Caco-2 (cell line): ENCODE results near the gene MFSD1. TPM values are rescaled to one million over a fixed set of nuclear protein-coding genes. Genes with fewer than 3 reads are reported as not detected.

ENCODE experiments used
- BruUV-seq: library from RNA; stranded (reverse); fragments of 400-500 nt; replicated peaks from 2 replicates; lab custom pipeline; 2021; lab: Mats Ljungman, UMichigan
- CTCF ChIA-PET: fragments of 300-600 bp; sonication (Branson Sonifier 250); formaldehyde crosslinking; loops from one replicate; lab custom pipeline; 2022; ENCODE audit warnings: antibody characterized with exemption; lab: Charles Lee
- POLR2A ChIA-PET: fragments of 300-600 bp; sonication (Branson Sonifier 250); formaldehyde crosslinking; loops from one replicate; lab custom pipeline; 2022; ENCODE audit warnings: antibody characterized with exemption; lab: Charles Lee
- DNase-seq, 2 experiments: peaks; one replicate each; pipeline versions ENCODE4 v3.0.0 to v3.0.0-alpha.2; 2020 to 2022
- H3K27me3 ChIP-seq: replicated peaks from 2 replicates; pipeline ENCODE4 v1.6.0; 2011; ENCODE audit warnings: low read length; ENCODE audit not compliant: control insufficient read depth, insufficient read depth
- H3K36me3 ChIP-seq: 2 replicates; pipeline ENCODE4 v1.5.1; 2011; ENCODE audit warnings: low read length; ENCODE audit not compliant: control insufficient read depth, insufficient read depth
- H3K4me1 ChIP-seq: fragments of 250-450 bp; sonication (Bioruptor Pico); 2 replicates; pipeline ENCODE4 v1.5.1; 2020; ENCODE audit warnings: mild to moderate bottlenecking
- H3K4me3 ChIP-seq: 2 replicates; pipeline ENCODE4 v1.5.1; 2011; ENCODE audit warnings: low read depth, mild to moderate bottlenecking, control low read depth, low read length
- H3K9me3 ChIP-seq: fragments of 250-450 bp; sonication (Bioruptor Pico); 2 replicates; pipeline ENCODE4 v1.5.1; 2020; ENCODE audit warnings: mild to moderate bottlenecking, moderate library complexity
- H3K27ac Mint-ChIP-seq: one replicate; pipeline ENCODE4 v1.8.0; 2022; ENCODE audit warnings: mixed read lengths; ENCODE audit not compliant: unreplicated experiment
- H3K27me3 Mint-ChIP-seq: one replicate; pipeline ENCODE4 v1.8.0; 2022; ENCODE audit warnings: mixed read lengths; ENCODE audit not compliant: insufficient read depth, unreplicated experiment
- H3K36me3 Mint-ChIP-seq: one replicate; pipeline ENCODE4 v1.8.0; 2022; ENCODE audit warnings: mild to moderate bottlenecking, mixed read lengths; ENCODE audit not compliant: insufficient read depth, unreplicated experiment
- H3K4me1 Mint-ChIP-seq: one replicate; pipeline ENCODE4 v1.8.0; 2022; ENCODE audit warnings: low read depth, mixed read lengths; ENCODE audit not compliant: unreplicated experiment
- H3K4me3 Mint-ChIP-seq: one replicate; pipeline ENCODE4 v1.8.0; 2022; ENCODE audit warnings: mild to moderate bottlenecking, moderate library complexity, mixed read lengths; ENCODE audit not compliant: unreplicated experiment
- H3K9me3 Mint-ChIP-seq: one replicate; pipeline ENCODE4 v1.8.0; 2022; ENCODE audit warnings: mixed read lengths; ENCODE audit not compliant: unreplicated experiment
- intact Hi-C: fragments of 100-400 bp; cut with micrococcal nuclease; formaldehyde crosslinking; loops from one replicate; pipeline ENCODE4 v1.10.0; 2022; ENCODE audit not compliant: unreplicated experiment
- total RNA-seq: library from RNA; stranded (reverse); gene quantifications from 2 replicates; pipeline ENCODE4 v1.2.3, GENCODE V29; 2022
- TF ChIP-seq, protein P1 (sequence below), 2 experiments: fragments of 200-600 bp in 1 of 2; IDR thresholded peaks; 1 replicate in 1 of 2; 2 replicates in 1 of 2; pipeline versions ENCODE4 v1.5.1 to v1.8.0; 2011 to 2022; ENCODE audit warnings: antibody characterized with exemption in 1 of 2, control low read depth in 1 of 2, inconsistent platforms in 1 of 2, low read depth in 1 of 2, low read length in 1 of 2, mild to moderate bottlenecking in 1 of 2, moderate library complexity in 1 of 2; ENCODE audit not compliant: insufficient read depth in 1 of 2, severe bottlenecking in 1 of 2, unreplicated experiment in 1 of 2

The MFSD1 gene
- total RNA-seq, 1 experiment from 2014 or later = 16.9 TPM

DNA sequence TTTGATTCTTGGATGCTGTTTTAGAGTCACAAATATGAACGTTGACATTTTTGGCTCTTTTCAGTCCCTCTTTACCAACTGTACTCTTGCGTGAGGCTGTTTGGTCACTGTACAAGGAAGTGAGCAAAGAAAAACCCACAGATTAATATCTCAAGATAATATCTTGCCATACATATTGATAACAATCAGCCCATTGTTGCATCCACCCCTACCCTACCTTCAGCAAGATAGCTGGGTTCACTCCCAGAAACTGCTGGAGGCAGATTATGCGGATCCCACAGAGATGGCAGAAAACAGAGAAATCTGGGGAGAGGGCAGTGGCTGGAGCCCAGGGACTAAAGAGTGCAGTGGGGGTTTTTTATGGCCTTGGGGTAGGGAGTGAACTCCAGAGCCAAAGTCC, 29.9 kb upstream of the MFSD1 start:
- H3K4me1 ChIP-seq = peaks cover 60% of the 10 kb centered on the region
- DNase-seq = no peak
- H3K36me3 ChIP-seq = no peaks in the 10 kb centered on the region
- intact Hi-C loops = no loop called here
- no TSS peak for BruUV-seq
- peak overlapping the region; percentile 48 for H3K27ac Mint-ChIP-seq
- H3K27me3 ChIP-seq = no peaks in the 10 kb centered on the region
- H3K4me3 ChIP-seq = no peak overlapping the region
- TF ChIP-seq, protein P1, sequence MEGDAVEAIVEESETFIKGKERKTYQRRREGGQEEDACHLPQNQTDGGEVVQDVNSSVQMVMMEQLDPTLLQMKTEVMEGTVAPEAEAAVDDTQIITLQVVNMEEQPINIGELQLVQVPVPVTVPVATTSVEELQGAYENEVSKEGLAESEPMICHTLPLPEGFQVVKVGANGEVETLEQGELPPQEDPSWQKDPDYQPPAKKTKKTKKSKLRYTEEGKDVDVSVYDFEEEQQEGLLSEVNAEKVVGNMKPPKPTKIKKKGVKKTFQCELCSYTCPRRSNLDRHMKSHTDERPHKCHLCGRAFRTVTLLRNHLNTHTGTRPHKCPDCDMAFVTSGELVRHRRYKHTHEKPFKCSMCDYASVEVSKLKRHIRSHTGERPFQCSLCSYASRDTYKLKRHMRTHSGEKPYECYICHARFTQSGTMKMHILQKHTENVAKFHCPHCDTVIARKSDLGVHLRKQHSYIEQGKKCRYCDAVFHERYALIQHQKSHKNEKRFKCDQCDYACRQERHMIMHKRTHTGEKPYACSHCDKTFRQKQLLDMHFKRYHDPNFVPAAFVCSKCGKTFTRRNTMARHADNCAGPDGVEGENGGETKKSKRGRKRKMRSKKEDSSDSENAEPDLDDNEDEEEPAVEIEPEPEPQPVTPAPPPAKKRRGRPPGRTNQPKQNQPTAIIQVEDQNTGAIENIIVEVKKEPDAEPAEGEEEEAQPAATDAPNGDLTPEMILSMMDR (IDR thresholded peaks at IDR 0.05; ENCODE audit: insufficient read depth in 1 of 2, low read depth in 1 of 2, low read length in 1 of 2, severe bottlenecking in 1 of 2, unreplicated experiment in 1 of 2) = no peak
- no peaks in the 10 kb centered on the region for H3K27me3 Mint-ChIP-seq
- H3K4me1 Mint-ChIP-seq = peaks cover 53% of the 10 kb centered on the region
- peaks cover 10% of the 10 kb centered on the region for H3K9me3 Mint-ChIP-seq
- no peaks in the 10 kb centered on the region for H3K9me3 ChIP-seq
- POLR2A ChIA-PET = no interaction called here
- H3K36me3 Mint-ChIP-seq = no peaks in the 10 kb centered on the region
- no peak overlapping the region for H3K4me3 Mint-ChIP-seq
- CTCF ChIA-PET = no interaction called here

DNA sequence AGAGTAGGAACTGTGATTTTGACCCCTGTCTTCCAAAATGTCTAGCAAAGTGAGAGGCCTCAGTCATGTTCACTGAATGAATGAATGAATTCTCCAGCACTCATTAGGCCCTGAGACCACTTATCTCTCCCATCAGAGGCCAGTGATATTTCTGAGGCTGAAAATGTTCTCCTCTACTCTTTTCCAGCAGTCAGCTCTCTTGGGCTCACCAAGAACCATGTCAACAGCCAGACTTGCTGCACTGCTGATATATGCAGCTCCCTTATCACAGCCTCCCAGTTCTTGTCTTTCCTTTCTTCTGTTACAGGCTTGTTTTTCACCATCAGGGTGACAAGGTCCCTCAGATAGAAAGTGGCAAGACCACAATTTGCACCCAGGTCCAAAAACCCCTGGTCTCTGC, 28.7 kb upstream of the MFSD1 start:
- Histone ChIP-seq H3K4me1 (peaks cover 48% of the 10 kb centered on the region), H3K36me3 (no peaks in the 10 kb centered on the region), H3K27me3 (no peaks in the 10 kb centered on the region), H3K9me3 (no peaks in the 10 kb centered on the region), H3K4me3 (no peak overlapping the region)
- no TSS peak for BruUV-seq
- Mint-ChIP-seq H3K27me3 (no peaks in the 10 kb centered on the region), H3K4me3 (no peak overlapping the region), H3K4me1 (peaks cover 49% of the 10 kb centered on the region), H3K9me3 (peaks cover 9% of the 10 kb centered on the region), H3K27ac (no peak overlapping the region), H3K36me3 (no peaks in the 10 kb centered on the region)
- TF ChIP-seq, protein P1 (IDR thresholded peaks at IDR 0.05; ENCODE audit: insufficient read depth in 1 of 2, low read depth in 1 of 2, low read length in 1 of 2, severe bottlenecking in 1 of 2, unreplicated experiment in 1 of 2) = no peak
- DNase-seq = no peak
- ChIA-PET POLR2A (no interaction called here), CTCF (no interaction called here)
- intact Hi-C loops = no loop called here

DNA sequence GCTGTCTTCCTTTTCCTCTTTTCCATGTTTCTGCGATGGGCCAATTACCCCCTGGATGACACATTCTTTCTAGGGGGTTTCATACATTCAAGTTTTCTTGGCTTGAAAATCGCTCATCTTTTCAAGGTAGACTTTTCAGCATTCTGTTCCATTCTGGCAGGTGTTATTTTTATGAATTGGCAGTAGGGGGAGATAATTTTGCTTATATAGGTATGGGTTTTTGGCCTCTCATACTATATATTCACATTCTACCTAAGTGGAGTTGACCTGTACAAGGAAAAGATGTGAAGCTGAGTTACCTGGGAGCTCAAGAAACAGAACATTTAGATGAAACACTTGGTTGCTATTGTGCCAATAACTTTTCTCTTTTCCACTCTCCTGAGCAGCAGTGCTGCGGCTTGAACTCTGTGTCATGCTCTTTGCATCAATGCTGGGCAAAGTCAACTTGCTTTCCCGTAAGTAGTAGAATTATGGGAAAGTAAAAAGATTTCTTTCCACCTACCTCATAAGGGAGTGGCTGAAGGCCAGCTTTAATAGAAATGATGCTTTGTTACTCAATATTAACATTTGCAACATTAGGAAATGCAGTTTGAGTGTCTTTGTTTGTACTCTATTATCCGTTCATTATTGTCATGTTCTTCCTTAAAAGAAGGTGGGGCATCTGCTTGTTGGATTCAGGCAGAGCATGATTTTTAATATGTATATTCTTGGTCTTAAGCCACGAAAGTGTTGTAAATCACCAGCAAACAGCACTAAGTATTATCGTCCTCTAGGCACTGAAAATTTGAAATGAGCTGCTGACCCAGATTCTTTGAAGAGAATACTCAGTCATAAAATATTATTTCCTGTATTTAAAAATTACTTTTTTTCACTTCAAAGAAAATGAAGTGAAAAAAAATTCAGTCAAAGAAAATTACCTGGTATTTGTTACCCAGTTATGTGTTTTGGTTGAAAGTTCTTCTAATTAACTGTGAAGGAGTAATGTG, 27.7 kb upstream of the MFSD1 start:
- Mint-ChIP-seq H3K27ac (no peak overlapping the region), H3K4me3 (no peak overlapping the region), H3K9me3 (peaks cover 9% of the 10 kb centered on the region), H3K4me1 (peaks cover 39% of the 10 kb centered on the region), H3K36me3 (no peaks in the 10 kb centered on the region), H3K27me3 (no peaks in the 10 kb centered on the region)
- TF ChIP-seq, protein P1 (IDR thresholded peaks at IDR 0.05; ENCODE audit: insufficient read depth in 1 of 2, low read depth in 1 of 2, low read length in 1 of 2, severe bottlenecking in 1 of 2, unreplicated experiment in 1 of 2) = peak in 1 of 2 experiments; percentile 27
- H3K27me3 ChIP-seq = no peaks in the 10 kb centered on the region
- no peaks in the 10 kb centered on the region for H3K9me3 ChIP-seq
- intact Hi-C loops = no loop called here
- DNase-seq = no peak
- peaks cover 39% of the 10 kb centered on the region for H3K4me1 ChIP-seq
- no peak overlapping the region for H3K4me3 ChIP-seq
- BruUV-seq = no TSS peak
- CTCF ChIA-PET = no interaction called here
- POLR2A ChIA-PET = no interaction called here
- no peaks in the 10 kb centered on the region for H3K36me3 ChIP-seq
